OCI-LY7 (cell line): ENCODE measurements around the gene ADRA1B. TPM values are rescaled to one million over a fixed set of nuclear protein-coding genes. Genes with fewer than 3 reads are reported as not detected.

Experiments used
- BruUV-seq: library from RNA; stranded (reverse); fragments of 400-500 nt; replicated peaks from 2 replicates; lab custom pipeline; 2021; lab: Mats Ljungman, UMichigan
- CTCF ChIA-PET: fragments of 300-600 bp; sonication (Branson Sonifier 250); formaldehyde crosslinking; loops from one replicate; lab custom pipeline; 2022; ENCODE audit warnings: antibody characterized with exemption; ENCODE audit not compliant: unreplicated experiment; lab: Charles Lee
- POLR2A ChIA-PET: fragments of 300-600 bp; sonication (Branson Sonifier 250); formaldehyde crosslinking; loops from one replicate; lab custom pipeline; 2022; ENCODE audit warnings: antibody characterized with exemption; lab: Charles Lee
- DNase-seq: peaks from one replicate; pipeline ENCODE4 v3.0.0-alpha.2; 2015; ENCODE audit warnings: low spot score
- H2AFZ ChIP-seq: fragments of 200-600 bp; sonication (generic), shearing (Covaris generic); 2 replicates; pipeline ENCODE4 v1.6.1; 2014; ENCODE audit warnings: mild to moderate bottlenecking, antibody characterized with exemption, low read length, moderate library complexity
- H3K27ac ChIP-seq: fragments of 200-600 bp; sonication (generic); 2 replicates; pipeline ENCODE4 v1.5.1; 2014; ENCODE audit warnings: mixed run types, low read depth, mild to moderate bottlenecking, moderate library complexity, low read length, inconsistent platforms; ENCODE audit not compliant: poor library complexity, severe bottlenecking
- H3K36me3 ChIP-seq: fragments of 200-600 bp; sonication (generic); 2 replicates; pipeline ENCODE4 v1.6.1; 2014; ENCODE audit warnings: mild to moderate bottlenecking, antibody characterized with exemption, low read length, moderate library complexity, mixed read lengths; ENCODE audit not compliant: insufficient read depth
- H3K4me1 ChIP-seq: fragments of 200-600 bp; sonication (generic); 2 replicates; pipeline ENCODE4 v1.5.1; 2014; ENCODE audit warnings: mild to moderate bottlenecking, low read length; ENCODE audit not compliant: insufficient read depth, poor library complexity, severe bottlenecking
- H3K4me2 ChIP-seq: fragments of 200-600 bp; sonication (generic); 2 replicates; pipeline ENCODE4 v1.6.1; 2014; ENCODE audit warnings: mild to moderate bottlenecking, low read length
- H3K4me3 ChIP-seq: fragments of 200-600 bp; sonication (generic); 2 replicates; pipeline ENCODE4 v1.5.1; 2014; ENCODE audit warnings: mild to moderate bottlenecking, low read depth, low read length; ENCODE audit not compliant: poor library complexity, severe bottlenecking
- H3K79me2 ChIP-seq: fragments of 200-600 bp; sonication (generic); 2 replicates; pipeline ENCODE4 v1.6.1; 2016; ENCODE audit warnings: low read depth, mild to moderate bottlenecking, low read length, moderate library complexity, mixed read lengths; ENCODE audit not compliant: insufficient read depth
- H3K9me2 ChIP-seq: fragments of 200-600 bp; sonication (generic); 2 replicates; pipeline ENCODE4 v1.6.1; 2016; ENCODE audit warnings: mild to moderate bottlenecking, low read length, mixed read lengths; ENCODE audit not compliant: insufficient read depth
- H3K9me3 ChIP-seq: fragments of 200-600 bp; sonication (generic); 2 replicates; pipeline ENCODE4 v1.6.1; 2014; ENCODE audit warnings: mild to moderate bottlenecking, mixed run types, low read length, mixed read lengths
- H4K20me1 ChIP-seq: fragments of 200-600 bp; sonication (generic); 2 replicates; pipeline ENCODE4 v1.6.1; 2014; ENCODE audit warnings: mild to moderate bottlenecking, antibody characterized with exemption, low read length, moderate library complexity, mixed read lengths; ENCODE audit not compliant: insufficient read depth
- CTCF ChIP-seq: fragments of 200-600 bp; sonication (generic); conservative IDR thresholded peaks from 2 replicates; pipeline ENCODE4 v1.5.1; 2014; ENCODE audit warnings: mild to moderate bottlenecking, antibody characterized with exemption, low read length, moderate library complexity, mixed read lengths
- EZH2phosphoT487 ChIP-seq: fragments of 200-600 bp; sonication (generic); IDR thresholded peaks from 2 replicates; pipeline ENCODE4 v1.6.1; 2018; ENCODE audit warnings: low read depth, borderline replicate concordance, mild to moderate bottlenecking, mixed run types, antibody characterized with exemption, low read length, moderate library complexity, mixed read lengths
- intact Hi-C: fragments of 100-400 bp; cut with micrococcal nuclease; formaldehyde crosslinking; loops from one replicate; pipeline ENCODE4 v1.10.0; 2022; ENCODE audit not compliant: unreplicated experiment
- total RNA-seq, 2 experiments: library from RNA; depleted of rRNA in 1 of 2; stranded (reverse); fragments of >200 nt in 1 of 2; shearing (Covaris generic) in 1 of 2; gene quantifications; 2 replicates each; pipeline ENCODE4 v1.2.3, GENCODE V29; 2014 to 2022

The ADRA1B gene
- total RNA-seq, 2 experiments from 2014 or later, result not detected

- BruUV-seq, result no TSS peak
- intact Hi-C loops, result no loop called here
- CTCF ChIA-PET, result no interaction called here
Measured at GRCh38 chr5:159891371-159891770, 24.9 kb upstream of the ADRA1B start.

GRCh38 chr5:159893040-159893695, 23.1 kb upstream of the ADRA1B start:
- intact Hi-C loops, result no loop called here
- Histone ChIP-seq H3K79me2 (no peaks in the 10 kb centered on the region), H4K20me1 (no peaks in the 10 kb centered on the region), H3K4me3 (no peak overlapping the region), H3K36me3 (no peaks in the 10 kb centered on the region), H3K9me3 (no peaks in the 10 kb centered on the region), H2AFZ (no peak overlapping the region), H3K4me1 (no peaks in the 10 kb centered on the region), H3K27ac (no peak overlapping the region), H3K4me2 (no peak overlapping the region), H3K9me2 (no peaks in the 10 kb centered on the region)
- POLR2A ChIA-PET, result no interaction called here
- CTCF ChIA-PET, result no interaction called here
- TF ChIP-seq CTCF, result no peak
- TF ChIP-seq EZH2phosphoT487, result no peak
- BruUV-seq, result no TSS peak
- no peak for DNase-seq

More at GRCh38 chr5:159891371-159891770, 24.9 kb upstream of the ADRA1B start:
- no peak overlapping the region for H3K4me2 ChIP-seq
- H3K9me3 ChIP-seq, result no peaks in the 10 kb centered on the region
- no peak for DNase-seq
- POLR2A ChIA-PET, result no interaction called here
- no peaks in the 10 kb centered on the region for H4K20me1 ChIP-seq
- no peak for TF ChIP-seq EZH2phosphoT487
- no peak for TF ChIP-seq CTCF
- H2AFZ ChIP-seq, result no peak overlapping the region
- no peak overlapping the region for H3K27ac ChIP-seq
- H3K36me3 ChIP-seq, result no peaks in the 10 kb centered on the region
- H3K79me2 ChIP-seq, result no peaks in the 10 kb centered on the region
- H3K9me2 ChIP-seq, result no peaks in the 10 kb centered on the region
- no peaks in the 10 kb centered on the region for H3K4me1 ChIP-seq
- no peak overlapping the region for H3K4me3 ChIP-seq

GRCh38 chr5:159894149-159894720, 22.0 kb upstream of the ADRA1B start:
- Histone ChIP-seq H3K27ac (no peak overlapping the region), H4K20me1 (no peaks in the 10 kb centered on the region), H3K79me2 (no peaks in the 10 kb centered on the region), H3K4me3 (no peak overlapping the region), H3K9me3 (no peaks in the 10 kb centered on the region), H3K9me2 (no peaks in the 10 kb centered on the region), H3K4me1 (no peaks in the 10 kb centered on the region), H2AFZ (no peak overlapping the region), H3K4me2 (no peak overlapping the region), H3K36me3 (no peaks in the 10 kb centered on the region)
- intact Hi-C loops, result no loop called here
- ChIA-PET POLR2A (interaction anchor here (0.7 kb wide), 1 partner anchor 22 kb away, joined by 3 read pairs; no protein-coding TSS in a partner anchor), CTCF (no interaction called here)
- BruUV-seq, result no TSS peak
- no peak for TF ChIP-seq EZH2phosphoT487
- no peak for TF ChIP-seq CTCF
- no peak for DNase-seq
